ENCODE measurements around the gene LRRC4C.

DNA sequence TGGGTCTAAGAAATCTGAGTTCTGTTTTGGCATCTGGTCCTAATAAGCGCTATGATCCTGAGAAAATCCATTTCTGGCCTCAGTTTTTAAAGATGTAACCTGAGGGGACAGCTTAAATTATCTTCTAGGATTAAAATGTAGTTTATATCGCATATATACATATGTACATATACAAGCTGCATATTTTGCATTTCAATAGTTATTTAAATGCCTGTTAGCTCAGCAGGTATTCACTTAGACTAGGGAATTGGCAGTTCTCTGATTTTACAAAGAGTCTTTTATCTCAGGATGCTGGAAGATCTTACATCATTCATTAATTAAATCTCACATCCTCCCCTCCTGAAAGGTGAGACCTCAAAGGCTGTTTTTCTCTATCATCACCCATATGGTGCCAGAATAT is 1232.8 kb downstream of the LRRC4C start:
- TF ChIP-seq, protein P1, sequence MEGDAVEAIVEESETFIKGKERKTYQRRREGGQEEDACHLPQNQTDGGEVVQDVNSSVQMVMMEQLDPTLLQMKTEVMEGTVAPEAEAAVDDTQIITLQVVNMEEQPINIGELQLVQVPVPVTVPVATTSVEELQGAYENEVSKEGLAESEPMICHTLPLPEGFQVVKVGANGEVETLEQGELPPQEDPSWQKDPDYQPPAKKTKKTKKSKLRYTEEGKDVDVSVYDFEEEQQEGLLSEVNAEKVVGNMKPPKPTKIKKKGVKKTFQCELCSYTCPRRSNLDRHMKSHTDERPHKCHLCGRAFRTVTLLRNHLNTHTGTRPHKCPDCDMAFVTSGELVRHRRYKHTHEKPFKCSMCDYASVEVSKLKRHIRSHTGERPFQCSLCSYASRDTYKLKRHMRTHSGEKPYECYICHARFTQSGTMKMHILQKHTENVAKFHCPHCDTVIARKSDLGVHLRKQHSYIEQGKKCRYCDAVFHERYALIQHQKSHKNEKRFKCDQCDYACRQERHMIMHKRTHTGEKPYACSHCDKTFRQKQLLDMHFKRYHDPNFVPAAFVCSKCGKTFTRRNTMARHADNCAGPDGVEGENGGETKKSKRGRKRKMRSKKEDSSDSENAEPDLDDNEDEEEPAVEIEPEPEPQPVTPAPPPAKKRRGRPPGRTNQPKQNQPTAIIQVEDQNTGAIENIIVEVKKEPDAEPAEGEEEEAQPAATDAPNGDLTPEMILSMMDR (IDR thresholded peaks at IDR 0.05) = no peak
- TF ChIP-seq, protein P2, sequence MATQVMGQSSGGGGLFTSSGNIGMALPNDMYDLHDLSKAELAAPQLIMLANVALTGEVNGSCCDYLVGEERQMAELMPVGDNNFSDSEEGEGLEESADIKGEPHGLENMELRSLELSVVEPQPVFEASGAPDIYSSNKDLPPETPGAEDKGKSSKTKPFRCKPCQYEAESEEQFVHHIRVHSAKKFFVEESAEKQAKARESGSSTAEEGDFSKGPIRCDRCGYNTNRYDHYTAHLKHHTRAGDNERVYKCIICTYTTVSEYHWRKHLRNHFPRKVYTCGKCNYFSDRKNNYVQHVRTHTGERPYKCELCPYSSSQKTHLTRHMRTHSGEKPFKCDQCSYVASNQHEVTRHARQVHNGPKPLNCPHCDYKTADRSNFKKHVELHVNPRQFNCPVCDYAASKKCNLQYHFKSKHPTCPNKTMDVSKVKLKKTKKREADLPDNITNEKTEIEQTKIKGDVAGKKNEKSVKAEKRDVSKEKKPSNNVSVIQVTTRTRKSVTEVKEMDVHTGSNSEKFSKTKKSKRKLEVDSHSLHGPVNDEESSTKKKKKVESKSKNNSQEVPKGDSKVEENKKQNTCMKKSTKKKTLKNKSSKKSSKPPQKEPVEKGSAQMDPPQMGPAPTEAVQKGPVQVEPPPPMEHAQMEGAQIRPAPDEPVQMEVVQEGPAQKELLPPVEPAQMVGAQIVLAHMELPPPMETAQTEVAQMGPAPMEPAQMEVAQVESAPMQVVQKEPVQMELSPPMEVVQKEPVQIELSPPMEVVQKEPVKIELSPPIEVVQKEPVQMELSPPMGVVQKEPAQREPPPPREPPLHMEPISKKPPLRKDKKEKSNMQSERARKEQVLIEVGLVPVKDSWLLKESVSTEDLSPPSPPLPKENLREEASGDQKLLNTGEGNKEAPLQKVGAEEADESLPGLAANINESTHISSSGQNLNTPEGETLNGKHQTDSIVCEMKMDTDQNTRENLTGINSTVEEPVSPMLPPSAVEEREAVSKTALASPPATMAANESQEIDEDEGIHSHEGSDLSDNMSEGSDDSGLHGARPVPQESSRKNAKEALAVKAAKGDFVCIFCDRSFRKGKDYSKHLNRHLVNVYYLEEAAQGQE (IDR thresholded peaks at IDR 0.05; ENCODE audit: insufficient read depth in 1 of 2, low read depth in 2 of 2, low read length in 1 of 2) = no peak
- no peak for TF ChIP-seq TCF7L2 (IDR thresholded peaks at IDR 0.05; ENCODE audit: low read depth, low read length)

Measured in Panc1 (cell line).